ENCODE results near the gene DMRTC2. TPM values are rescaled to one million over a fixed set of nuclear protein-coding genes. Genes with fewer than 3 reads are reported as not detected.

The DMRTC2 gene
- total RNA-seq, 1 experiment from 2014 or later, result not detected

DNA sequence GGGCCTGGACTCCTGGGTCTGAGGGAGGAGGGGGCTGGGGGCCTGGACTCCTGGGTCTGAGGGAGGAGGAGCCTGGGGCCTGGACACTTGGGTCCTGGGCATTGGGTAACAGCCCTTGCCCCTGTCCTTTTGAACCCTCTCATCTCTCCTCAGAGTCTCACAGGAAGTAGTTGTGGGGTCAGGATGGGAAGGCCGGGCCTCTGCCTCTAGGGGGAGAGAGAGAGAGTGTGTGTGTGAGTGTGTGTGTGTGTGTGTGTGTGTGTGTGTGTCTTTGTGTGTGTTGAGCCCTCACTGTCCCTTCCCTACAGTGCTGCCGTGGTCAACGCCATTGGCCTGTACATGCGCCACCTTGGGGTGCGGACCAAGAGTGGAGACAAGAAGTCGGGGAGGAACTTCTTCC, 49.1 kb downstream of the DMRTC2 start:
- POLR2A ChIA-PET, result no interaction called here
- CTCF ChIA-PET, result no interaction called here
- no peak for DNase-seq (ENCODE audit: unreplicated experiment)
- Mint-ChIP-seq H3K9me3 (ENCODE audit: unreplicated experiment) (no peaks in the 10 kb centered on the region), H3K36me3 (ENCODE audit: insufficient read depth, unreplicated experiment) (peaks cover 40% of the 10 kb centered on the region), H3K27me3 (ENCODE audit: insufficient read depth, unreplicated experiment) (no peaks in the 10 kb centered on the region), H3K4me3 (ENCODE audit: unreplicated experiment) (no peak overlapping the region), H3K27ac (ENCODE audit: low read depth, unreplicated experiment) (no peak overlapping the region), H3K4me1 (ENCODE audit: insufficient read depth, unreplicated experiment) (no peaks in the 10 kb centered on the region)
- intact Hi-C loops (cut with micrococcal nuclease), result no loop called here
- no TSS peak for BruUV-seq (replicated peaks)
- TF ChIP-seq, protein P1, sequence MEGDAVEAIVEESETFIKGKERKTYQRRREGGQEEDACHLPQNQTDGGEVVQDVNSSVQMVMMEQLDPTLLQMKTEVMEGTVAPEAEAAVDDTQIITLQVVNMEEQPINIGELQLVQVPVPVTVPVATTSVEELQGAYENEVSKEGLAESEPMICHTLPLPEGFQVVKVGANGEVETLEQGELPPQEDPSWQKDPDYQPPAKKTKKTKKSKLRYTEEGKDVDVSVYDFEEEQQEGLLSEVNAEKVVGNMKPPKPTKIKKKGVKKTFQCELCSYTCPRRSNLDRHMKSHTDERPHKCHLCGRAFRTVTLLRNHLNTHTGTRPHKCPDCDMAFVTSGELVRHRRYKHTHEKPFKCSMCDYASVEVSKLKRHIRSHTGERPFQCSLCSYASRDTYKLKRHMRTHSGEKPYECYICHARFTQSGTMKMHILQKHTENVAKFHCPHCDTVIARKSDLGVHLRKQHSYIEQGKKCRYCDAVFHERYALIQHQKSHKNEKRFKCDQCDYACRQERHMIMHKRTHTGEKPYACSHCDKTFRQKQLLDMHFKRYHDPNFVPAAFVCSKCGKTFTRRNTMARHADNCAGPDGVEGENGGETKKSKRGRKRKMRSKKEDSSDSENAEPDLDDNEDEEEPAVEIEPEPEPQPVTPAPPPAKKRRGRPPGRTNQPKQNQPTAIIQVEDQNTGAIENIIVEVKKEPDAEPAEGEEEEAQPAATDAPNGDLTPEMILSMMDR (IDR thresholded peaks at IDR 0.05; ENCODE audit: unreplicated experiment), result no peak

DNA sequence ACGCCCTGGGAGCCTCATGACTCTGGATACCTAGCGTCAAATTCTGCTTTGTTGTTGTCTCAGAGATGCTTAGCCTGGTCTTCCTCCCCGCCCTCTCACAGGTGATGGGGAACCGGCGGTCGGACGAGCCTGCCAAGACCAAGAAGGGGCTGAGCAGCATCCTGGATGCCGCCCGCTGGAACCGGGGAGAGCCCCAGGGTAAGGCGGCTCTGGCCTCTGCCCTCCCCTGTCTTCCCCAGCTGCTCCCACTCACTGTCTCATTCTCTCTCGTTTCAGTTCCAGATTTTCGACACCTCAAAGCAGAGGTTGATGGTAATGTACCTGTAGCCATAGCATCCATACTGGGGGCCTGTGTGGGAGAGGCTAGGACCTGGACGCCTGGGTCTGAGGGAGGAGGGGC, 49.5 kb downstream of the DMRTC2 start:
- CTCF ChIA-PET, result interaction anchor here (0.6 kb wide), 1 partner anchor 143 kb away, joined by 3 read pairs; no protein-coding TSS in a partner anchor
- intact Hi-C loops (cut with micrococcal nuclease), result no loop called here
- Mint-ChIP-seq H3K27me3 (ENCODE audit: insufficient read depth, unreplicated experiment) (no peaks in the 10 kb centered on the region), H3K4me1 (ENCODE audit: insufficient read depth, unreplicated experiment) (no peaks in the 10 kb centered on the region), H3K36me3 (ENCODE audit: insufficient read depth, unreplicated experiment) (peaks cover 40% of the 10 kb centered on the region), H3K27ac (ENCODE audit: low read depth, unreplicated experiment) (no peak overlapping the region), H3K9me3 (ENCODE audit: unreplicated experiment) (no peaks in the 10 kb centered on the region), H3K4me3 (ENCODE audit: unreplicated experiment) (no peak overlapping the region)
- DNase-seq (ENCODE audit: unreplicated experiment), result no peak
- no TSS peak for BruUV-seq (replicated peaks)
- TF ChIP-seq, protein P1 (IDR thresholded peaks at IDR 0.05; ENCODE audit: unreplicated experiment), result no peak
- POLR2A ChIA-PET, result interaction anchor here (0.6 kb wide), 1 partner anchor 438 kb away, joined by 4 read pairs; no protein-coding TSS in a partner anchor

DNA sequence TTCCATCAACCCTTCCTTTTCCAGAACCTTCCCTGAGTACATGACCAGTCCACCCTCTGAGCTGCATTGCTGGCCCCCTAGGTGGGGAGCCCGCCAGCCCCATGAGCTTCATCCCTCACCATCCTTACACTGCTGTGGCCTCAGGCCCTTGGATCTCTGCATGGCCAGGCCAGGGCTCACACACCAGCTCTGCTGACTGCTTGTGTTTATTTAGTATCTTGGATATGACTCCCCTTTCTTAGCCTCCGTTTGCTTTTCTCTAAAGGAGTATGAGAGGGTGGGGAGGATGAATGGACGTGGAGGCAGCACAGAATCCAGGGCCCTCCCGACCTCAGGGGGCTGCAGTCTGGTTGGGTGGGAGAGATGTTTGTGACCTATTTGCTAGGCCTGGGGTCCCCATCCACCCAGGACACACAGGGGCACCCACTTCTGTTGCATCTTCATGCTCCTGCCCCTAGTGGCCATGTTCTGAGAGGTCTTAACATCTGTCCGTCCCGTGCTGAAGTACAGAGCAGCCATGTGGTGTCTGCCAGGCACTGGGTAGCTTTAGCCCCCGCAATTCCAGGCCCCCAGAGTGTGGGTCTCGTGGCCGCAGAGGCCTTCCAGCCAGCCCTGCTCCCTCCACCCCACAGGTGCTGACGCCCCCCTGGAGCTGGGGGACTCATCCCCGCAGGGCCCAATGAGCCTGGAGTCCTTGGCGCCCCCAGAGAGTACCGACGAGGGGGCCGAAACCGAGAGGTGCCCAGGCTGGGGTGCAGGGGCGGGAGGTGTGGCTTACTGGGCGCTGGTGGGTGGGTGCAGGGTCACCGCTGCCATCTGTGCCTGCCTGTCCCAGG, 51.1 kb downstream of the DMRTC2 start:
- TF ChIP-seq, protein P1 (IDR thresholded peaks at IDR 0.05; ENCODE audit: unreplicated experiment), result peak; percentile 12
- Mint-ChIP-seq H3K36me3 (ENCODE audit: insufficient read depth, unreplicated experiment) (peaks cover 48% of the 10 kb centered on the region), H3K4me1 (ENCODE audit: insufficient read depth, unreplicated experiment) (no peaks in the 10 kb centered on the region), H3K9me3 (ENCODE audit: unreplicated experiment) (no peaks in the 10 kb centered on the region), H3K27me3 (ENCODE audit: insufficient read depth, unreplicated experiment) (no peaks in the 10 kb centered on the region), H3K4me3 (ENCODE audit: unreplicated experiment) (no peak overlapping the region), H3K27ac (ENCODE audit: low read depth, unreplicated experiment) (peak overlapping the region; percentile 20)
- DNase-seq (ENCODE audit: unreplicated experiment), result no peak
- ChIA-PET CTCF (interaction anchor here (0.6 to 1.1 kb wide), 4 partner anchors 10 to 284 kb away, joined by 3 to 4 read pairs (median 4); no protein-coding TSS in a partner anchor), POLR2A (interaction anchor here (1.0 kb wide), 1 partner anchor 9 kb away, joined by 4 read pairs; no protein-coding TSS in a partner anchor)
- BruUV-seq (replicated peaks), result no TSS peak
- intact Hi-C loops (cut with micrococcal nuclease), result loop anchor here (2.0 kb wide), 1 partner anchor 27 kb away; no protein-coding TSS in a partner anchor

DNA sequence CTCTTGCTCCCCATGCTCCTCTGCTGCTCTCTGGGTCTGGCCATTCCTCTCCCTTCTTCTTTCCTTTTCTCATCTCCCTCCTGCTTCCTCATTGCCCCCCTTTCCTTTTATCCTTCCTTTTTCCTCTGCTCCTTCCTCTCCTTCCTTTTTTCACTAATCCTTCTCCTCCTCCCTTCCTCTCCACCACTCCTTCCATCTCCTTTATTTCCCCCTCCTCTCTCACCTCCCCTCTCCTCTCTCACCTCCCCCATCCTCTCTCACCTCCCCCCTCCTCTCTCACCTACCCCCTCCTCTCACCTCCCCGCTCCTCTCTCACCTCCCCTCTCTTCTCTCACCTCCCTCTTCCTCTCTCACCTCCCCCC, 51.7 kb downstream of the DMRTC2 start:
- H3K27me3 Mint-ChIP-seq (ENCODE audit: insufficient read depth, unreplicated experiment), result no peaks in the 10 kb centered on the region
- H3K27ac Mint-ChIP-seq (ENCODE audit: low read depth, unreplicated experiment), result no peak overlapping the region
- intact Hi-C loops (cut with micrococcal nuclease), result loop anchor here (2.0 kb wide), 1 partner anchor 28 kb away; no protein-coding TSS in a partner anchor
- POLR2A ChIA-PET, result no interaction called here
- H3K36me3 Mint-ChIP-seq (ENCODE audit: insufficient read depth, unreplicated experiment), result peaks cover 54% of the 10 kb centered on the region
- H3K4me1 Mint-ChIP-seq (ENCODE audit: insufficient read depth, unreplicated experiment), result no peaks in the 10 kb centered on the region
- DNase-seq (ENCODE audit: unreplicated experiment), result no peak
- BruUV-seq (replicated peaks), result no TSS peak
- TF ChIP-seq, protein P1 (IDR thresholded peaks at IDR 0.05; ENCODE audit: unreplicated experiment), result no peak
- CTCF ChIA-PET, result interaction anchor here (0.9 kb wide), 1 partner anchor 49 kb away, joined by 4 read pairs; no protein-coding TSS in a partner anchor
- H3K9me3 Mint-ChIP-seq (ENCODE audit: unreplicated experiment), result no peaks in the 10 kb centered on the region
- H3K4me3 Mint-ChIP-seq (ENCODE audit: unreplicated experiment), result no peak overlapping the region
